NOMO-1 (cell line): ENCODE measurements around the gene HEXD.
"Not testable (repeated sequence)": the region's sequence is repeated elsewhere in the genome, so short reads cannot be mapped to it uniquely, and the experiment has no call there.

ENCODE experiments used
- DNase-seq, 2 experiments: peaks; one replicate each; lab custom pipeline; 2025; ENCODE audit not compliant: unreplicated experiment in 2 of 2; lab: John Stamatoyannopoulos, UW

Gene HEXD

DNA sequence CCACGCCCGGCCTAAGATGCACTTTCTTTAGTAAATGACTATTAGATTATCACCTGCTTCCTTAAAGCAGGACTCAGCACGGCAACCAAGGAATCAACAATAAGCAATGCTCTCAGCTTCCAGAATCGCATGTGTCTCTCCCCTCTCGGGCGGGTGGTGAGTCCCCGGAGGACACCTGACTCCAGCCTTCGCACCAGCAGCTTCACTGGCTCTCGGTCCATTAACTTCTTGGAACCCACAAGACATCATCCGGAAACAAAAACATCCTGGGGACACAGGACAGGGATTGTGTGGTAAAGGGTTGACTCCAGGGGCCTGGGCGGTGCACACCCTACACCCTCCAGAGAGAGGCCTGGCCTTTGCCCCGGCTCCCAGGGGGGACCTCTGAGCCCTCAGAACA is 23.9 kb upstream of the HEXD start:
- no peak for DNase-seq

DNA sequence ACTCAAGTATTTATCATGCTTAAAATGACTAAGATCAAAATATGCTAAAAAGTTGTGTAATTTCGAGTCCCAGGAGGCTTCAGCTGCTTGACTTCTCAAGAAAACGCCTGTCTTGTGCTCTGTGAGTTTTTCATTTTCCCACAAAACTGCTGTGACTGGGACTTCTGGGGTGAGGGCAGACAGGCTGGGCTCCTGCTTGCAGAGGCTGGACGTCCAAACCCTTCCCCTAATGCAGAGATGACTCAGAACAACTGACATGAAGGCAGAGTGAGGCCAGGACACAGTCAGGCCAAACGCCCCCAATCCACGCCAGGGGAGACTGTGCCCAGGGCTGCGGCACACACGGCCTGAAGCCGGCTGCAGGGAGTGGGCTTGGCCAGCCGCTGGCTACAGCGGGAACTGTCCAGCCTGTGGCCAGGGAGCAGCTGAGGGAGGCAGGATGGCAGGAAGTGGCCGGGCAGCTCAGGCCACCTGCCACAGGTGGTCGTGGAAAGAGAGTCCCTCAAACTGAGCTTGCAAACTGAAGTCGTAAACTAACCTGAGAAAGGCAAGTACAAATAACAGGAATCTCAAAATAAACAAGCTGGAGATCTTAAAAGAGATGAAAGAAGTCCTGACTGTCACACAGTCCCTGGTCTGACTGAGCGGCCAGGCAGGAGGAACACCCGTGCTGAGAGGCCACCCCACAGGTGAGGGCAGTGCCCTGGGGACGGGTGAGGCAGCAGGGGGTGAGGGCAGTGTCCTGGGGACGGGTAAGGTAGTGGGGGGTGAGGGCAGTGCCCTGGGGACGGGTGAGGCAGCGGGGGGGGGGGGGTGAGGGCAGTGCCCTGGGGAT is 21.3 kb upstream of the HEXD start:
- DNase-seq = no peak

DNA sequence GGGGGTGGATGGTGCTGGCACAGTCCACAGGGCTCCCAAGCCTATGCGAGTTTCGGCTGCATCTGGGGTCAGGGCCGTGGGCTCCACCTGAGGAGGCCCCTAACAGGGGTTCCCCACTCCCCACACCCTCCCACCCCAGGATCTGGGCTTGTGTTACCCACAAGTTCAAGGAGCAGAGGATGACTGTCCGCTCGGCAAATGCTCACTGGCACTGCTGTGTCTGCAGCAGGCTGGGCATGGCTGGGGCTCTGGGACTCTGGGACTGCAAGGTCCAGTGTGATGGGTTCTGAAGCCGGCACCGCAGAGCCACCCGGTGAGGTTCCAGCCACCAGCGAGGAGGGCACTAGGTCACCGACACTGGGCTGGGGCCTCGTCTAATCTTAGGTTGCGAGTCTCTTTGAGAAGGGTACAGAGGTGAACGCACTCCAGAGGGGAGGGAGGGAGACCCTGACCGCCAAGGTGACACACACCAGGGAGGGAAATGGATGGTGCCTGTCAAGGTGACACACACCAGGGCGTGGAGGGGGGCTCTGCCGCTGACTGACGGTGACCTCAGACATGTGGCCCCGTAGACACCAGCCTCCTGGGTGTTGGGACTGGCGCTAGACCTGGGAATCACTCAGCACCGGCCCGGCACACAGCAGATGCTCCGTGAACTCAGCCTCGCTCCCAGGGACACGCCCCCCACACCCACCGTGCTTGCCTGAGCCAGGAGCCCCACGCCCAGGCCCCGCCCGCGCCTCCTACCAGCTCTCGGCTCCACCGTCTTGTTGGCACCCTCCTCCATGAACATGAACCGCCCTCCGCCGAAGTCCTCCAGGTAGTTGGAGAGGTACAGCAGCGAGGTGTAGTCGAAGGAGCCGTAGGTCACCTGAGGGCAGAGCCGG is 20.5 kb upstream of the HEXD start:
- DNase-seq = no peak

DNA sequence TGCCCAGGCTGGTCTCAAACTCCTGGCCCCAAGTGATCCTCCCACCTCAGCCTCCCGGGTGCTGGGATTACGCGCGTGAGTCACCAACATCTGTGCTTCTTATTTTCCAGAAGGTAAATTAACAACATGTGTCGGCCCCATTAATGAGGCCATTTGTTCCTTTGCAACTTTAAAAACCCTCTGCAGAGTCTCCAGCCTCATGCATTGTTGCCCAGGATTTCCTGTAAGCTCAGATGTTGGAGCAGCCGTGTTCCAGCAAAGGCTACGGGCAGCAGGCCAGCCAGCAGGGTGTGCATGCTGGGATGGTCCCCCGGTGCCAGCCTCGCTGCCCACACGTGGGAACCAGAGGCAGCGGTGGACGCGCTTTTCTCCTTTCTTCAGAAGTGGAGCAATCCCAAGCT is 19.1 kb upstream of the HEXD start:
- DNase-seq = no peak

DNA sequence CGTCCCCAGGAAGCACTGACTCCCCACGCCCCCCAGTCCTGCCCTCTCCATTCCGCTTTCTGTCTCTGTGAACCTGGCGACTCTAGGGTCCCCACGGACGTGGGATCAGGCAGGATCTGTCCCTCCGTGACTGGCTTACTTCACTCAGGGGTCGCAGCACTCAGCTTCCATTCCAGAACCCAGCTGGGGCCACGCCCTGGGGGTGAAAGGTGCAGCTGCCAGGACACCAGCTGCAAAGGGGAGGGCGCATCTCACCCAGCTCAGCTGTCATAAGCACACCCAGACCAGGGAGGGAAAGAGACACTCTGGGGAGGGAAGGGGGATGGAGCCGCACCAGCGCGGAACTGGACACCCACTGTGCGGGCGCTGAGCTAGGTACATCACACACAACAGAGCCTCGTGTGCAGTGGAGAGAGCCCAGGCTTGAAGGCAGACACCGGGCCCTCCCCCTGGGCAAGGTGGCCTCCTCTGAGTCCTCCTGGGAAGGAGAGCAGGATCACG is 18.5 kb upstream of the HEXD start:
- no peak for DNase-seq

DNA sequence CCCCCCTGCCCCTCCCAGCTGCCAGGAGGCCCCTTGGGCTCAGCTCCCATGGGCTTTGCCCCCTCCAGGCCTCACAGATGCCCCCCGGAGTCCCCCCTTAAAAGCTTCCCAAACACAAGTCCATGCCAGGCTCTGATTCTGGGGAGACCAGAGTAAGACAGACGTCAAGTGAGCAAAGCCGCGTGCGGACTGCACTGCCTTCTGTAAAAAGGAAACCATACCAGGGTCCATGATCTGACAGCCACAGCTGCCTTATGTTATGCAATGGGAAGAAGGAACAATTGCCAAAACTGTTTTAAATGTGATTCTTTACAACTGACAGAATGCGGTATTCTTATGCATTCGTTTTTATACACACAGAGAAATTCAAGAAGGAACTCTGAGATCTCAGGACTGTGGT is 17.9 kb upstream of the HEXD start:
- peak; percentile 44 to 61 for DNase-seq

DNA sequence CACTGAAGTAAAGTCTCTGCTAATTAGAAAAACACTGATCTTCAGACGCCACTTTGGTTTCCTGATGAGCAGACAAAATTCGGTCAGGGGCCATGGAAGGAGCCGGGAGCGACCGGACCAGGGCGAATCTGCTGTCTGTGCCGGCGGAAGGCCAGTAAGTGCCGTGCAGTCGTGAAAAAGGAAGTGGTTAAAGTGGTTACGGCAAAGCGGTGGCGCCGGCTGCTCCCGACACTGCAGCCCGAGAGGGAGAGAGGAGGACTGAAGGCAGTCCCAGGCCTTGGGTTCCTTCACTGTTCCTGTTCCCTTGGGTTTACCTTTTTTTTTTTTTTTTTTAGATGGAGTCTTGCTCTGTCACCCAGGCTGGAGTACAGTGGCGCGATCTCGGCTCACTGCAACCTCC is 17.3 kb upstream of the HEXD start:
- DNase-seq = peak; percentile 87 to 90

DNA sequence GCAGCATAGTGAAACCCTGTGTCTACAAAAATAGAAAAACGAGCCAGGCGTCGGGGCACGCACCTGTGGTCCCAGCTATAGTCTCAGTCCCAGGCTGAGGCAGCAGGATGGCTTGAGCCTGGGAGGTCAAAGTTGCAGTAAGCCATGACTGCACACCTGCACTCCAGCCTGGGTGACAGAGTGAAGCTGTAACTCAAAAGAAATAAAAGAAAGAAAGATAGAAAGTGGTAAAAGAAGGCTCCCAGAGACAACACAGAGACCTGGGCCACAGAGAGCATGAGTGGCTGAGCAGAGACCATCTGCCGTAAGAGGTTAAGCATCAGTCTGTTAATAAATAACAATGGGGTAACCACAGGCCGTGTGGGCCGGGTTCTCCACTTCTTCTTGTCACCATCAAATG is 15.3 kb upstream of the HEXD start:
- no peak for DNase-seq

DNA sequence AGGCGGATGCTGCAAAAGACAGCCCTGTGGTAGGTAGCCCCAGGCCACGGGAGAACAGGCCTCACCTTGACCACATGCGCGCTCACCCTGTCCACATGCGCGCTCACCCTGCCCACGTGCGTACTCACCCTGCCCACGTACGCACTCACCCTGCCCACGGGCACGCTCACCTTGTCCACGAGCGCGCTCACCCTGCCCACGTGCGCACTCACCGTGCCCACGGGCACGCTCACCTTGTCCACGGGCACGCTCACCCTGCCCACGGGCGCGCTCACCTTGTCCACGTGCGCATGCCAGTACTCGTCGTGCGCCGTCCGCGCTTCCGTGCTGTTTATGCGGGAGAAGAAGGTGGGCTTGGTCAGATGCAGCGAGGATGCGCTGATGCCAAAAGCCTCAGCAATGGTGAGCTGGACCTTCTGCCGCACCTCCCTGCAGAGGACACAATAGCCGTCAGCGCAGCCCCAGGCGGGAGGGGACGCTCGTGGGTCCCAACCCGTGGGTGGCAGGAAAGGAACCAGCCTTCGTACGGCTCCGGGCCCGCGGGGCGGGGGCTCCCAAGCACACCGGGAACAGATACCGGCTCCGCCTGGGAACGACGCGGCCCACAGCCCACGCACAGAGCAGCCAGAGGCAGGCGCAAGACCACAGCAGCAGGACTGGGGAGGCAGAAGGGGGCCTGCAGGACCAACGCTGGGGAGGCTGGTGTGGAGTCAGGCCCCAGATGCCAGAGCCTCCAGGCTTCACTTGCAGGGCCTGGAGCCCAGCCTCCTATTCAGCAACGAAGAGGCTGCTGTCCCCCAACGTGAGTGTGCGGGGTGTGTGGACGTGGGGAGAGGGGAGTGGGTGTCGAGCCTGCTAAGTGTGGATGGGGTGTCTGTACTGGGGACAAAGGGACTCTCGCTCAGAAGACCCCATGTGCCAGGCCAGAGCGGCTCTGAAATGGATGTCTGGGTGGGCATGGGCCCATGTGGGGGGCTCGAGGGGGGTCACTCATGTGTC is 14.2 kb upstream of the HEXD start:
- DNase-seq = no peak

GRCh38 chr17:82405051-82405450 is 13.1 kb upstream of the HEXD start:
- DNase-seq = no peak

DNA sequence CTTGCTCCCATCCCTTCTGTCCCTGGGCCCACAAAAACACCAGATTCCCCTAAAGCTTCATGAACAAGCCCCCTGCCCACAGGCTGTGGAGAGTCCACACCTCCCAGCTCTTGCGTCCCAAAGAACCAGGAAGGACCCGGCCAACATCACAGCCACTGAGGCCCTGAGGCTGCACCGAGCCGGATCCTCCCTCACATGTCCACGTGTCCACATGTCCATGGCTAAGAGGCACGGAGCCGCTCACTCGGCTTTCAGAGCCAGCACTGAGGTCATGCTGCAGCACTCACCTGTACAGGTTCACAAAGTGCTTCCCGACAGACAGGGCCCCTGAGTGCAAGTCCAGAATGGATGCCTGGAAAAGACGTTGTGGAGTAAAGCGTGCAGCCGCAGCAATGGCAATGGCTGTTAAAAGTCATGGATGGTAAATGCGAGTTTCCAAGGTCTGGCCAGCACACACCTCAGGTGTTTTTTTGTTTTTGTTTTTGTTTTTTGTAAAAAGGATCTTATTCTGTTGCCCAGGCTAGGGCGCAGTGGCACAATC is 11.9 kb upstream of the HEXD start:
- no peak for DNase-seq

GRCh38 chr17:82407255-82407654 is 10.9 kb upstream of the HEXD start:
- DNase-seq = no peak

GRCh38 chr17:82408288-82408937 is 9.7 kb upstream of the HEXD start:
- no peak for DNase-seq

DNA sequence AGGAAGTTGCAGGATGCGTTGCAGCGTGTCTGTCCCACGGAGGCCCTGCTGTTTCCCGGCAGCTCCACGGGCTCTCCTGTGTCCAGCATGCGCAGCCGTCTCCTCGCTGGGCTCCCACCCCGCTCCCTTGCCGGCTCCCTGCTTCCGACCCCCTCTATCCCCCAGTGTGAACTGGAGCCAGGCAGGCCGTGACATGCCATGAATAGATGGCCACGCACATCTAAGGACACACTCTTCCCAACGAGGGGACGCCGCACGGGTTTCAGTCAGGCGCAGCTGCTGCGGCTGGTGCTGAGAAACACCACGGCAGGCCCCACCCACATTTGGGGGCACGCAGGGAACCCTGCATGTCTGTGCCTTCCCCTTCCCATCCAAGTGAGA is 9.2 kb upstream of the HEXD start:
- no peak for DNase-seq

- no peak for DNase-seq
These were observed 8.0 kb upstream of the HEXD start for GRCh38 chr17:82410014-82410716.

DNA sequence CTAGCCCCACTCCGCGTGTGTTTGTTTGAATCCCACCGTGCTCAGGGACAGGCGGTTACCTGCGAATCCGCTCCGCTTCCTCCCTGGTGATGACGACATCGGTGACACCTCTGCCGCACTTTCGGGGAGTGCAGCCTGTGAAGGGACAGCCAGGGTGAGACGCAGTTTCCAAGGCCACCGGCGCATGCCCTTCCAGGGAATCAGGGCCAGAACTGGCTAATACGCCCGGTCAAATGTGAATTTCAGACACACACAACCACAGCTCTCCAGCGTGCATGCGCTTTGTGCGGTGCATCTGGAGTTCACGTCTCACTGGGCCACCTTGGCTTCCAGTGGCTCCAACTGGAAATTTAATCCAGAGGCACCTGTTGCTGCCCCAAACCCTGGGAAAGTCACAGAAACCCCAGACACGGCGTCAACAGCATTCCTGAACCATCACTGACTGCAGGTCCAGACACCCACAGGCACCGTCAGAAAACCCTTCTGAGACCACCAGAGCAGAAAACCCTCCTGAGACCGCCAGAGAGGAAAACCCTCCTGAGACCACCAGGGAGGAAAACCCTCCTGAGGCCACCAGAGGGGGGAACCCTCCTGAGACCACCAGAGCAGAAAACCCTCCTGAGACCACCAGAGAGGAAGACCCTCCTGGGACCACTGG is 6.6 kb upstream of the HEXD start:
- DNase-seq = no peak

DNA sequence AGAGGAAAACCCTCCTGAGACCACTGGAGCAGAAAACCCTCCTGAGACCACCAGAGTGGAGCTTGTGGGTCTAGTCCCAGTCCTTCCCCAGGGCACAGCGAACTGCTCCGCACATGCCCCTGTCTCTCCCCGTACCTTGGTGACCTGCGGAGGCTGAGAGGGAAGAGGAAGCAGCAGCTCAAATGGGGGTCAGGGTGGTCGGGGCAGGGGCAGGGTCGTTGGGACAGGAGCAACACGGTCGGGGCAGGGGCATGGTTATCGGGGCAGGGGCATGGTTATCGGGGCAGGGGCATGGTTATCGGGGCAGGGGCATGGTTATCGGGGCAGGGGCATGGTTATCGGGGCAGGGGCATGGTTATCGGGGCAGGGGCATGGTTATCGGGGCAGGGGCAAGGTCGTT is 6.1 kb upstream of the HEXD start:
- DNase-seq = not testable (repeated sequence)
